ENCODE data around the gene DOK6.

The DOK6 gene

DNA sequence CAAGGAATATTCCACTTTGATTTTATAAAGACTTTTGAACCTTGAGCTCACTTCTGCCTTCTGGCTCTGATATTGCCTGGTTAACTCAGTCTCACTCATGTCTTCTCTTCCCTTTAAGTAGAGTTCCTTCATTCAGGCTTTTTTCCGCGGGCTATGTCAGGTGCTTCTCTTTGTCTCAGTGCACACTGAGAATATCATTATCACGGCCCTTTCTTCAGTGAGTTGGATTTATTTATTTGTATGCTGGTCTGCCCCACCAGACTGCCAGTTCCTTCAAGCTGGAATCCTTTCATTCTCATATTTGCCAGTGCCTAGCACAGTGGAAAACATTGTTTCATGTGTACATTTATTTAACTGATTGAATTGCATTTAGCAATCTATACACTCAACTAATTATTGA lies 136.5 kb downstream of the DOK6 start:
- Mint-ChIP-seq H3K4me3 (no peak overlapping the region), H3K9me3 (no peaks in the 10 kb centered on the region), H3K27me3 (no peaks in the 10 kb centered on the region), H3K27ac (no peak overlapping the region), H3K4me1 (ENCODE audit: low read depth) (no peaks in the 10 kb centered on the region), H3K36me3 (ENCODE audit: low read depth) (no peaks in the 10 kb centered on the region)
- intact Hi-C loops (cut with micrococcal nuclease): no loop called here

DNA sequence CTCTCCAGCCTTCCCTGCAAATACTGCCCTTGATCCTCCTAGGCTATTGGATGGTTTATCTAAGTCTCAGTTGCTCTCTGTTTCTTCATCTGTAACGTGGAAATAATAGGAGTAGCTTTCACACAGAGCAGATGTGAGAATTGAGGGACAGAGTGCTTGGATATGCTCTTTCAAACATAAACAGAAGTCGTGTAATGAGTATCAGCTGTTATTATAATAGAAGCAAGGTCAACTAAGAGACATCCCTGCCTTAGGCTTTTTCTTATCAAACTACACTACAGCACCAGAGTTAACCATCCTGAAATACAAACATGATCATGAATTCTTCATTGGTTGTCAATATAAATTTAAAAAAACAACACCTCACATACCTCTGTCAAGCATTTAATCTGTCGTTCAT lies 138.2 kb downstream of the DOK6 start:
- Mint-ChIP-seq H3K27ac (no peak overlapping the region), H3K4me3 (no peak overlapping the region), H3K4me1 (ENCODE audit: low read depth) (no peaks in the 10 kb centered on the region), H3K9me3 (no peaks in the 10 kb centered on the region), H3K27me3 (no peaks in the 10 kb centered on the region), H3K36me3 (ENCODE audit: low read depth) (no peaks in the 10 kb centered on the region)
- intact Hi-C loops (cut with micrococcal nuclease): no loop called here

DNA sequence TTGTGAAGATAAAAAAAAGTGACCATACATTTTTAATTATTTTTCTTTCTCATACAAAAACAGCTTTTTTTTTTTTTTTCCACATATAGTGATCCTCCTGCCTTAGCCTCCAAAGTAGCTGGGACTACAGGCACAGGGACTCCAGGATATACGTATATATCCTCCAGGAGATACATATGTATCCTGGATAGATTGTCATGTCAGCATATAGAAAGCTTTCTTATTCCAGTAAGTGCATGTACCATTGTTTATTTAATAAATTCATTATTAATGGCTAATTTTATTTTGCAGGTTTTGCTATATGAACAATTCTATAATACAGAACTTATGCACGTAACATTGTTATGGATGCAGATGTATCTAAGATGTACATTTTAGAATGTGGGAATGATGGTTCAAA lies 138.7 kb downstream of the DOK6 start:
- Mint-ChIP-seq H3K27me3 (no peaks in the 10 kb centered on the region), H3K27ac (no peak overlapping the region), H3K36me3 (ENCODE audit: low read depth) (no peaks in the 10 kb centered on the region), H3K9me3 (no peaks in the 10 kb centered on the region), H3K4me3 (no peak overlapping the region), H3K4me1 (ENCODE audit: low read depth) (no peaks in the 10 kb centered on the region)
- intact Hi-C loops (cut with micrococcal nuclease): no loop called here

DNA sequence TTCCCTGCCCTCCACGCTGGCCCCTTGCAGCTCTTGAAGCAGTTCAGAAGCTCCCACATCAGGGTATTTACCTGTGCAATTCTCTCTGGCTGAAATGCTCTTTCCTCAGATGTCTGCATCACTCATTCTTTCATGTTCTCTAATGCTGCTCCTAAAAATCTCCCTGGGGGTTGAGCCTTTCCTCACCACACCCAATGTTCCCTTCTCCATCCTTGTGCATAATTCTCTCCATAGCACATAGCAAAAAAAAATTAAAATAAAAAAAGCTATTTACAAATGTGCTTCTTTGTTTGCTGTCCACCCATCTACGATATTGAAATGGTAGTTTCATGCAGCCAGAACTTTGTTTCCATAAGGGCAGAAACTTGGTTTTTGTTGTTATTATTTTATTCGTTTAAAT lies 155.5 kb downstream of the DOK6 start:
- intact Hi-C loops (cut with micrococcal nuclease): no loop called here
- H3K4me1 Mint-ChIP-seq (ENCODE audit: low read depth): no peaks in the 10 kb centered on the region
- H3K27ac Mint-ChIP-seq: no peak overlapping the region
- no peak overlapping the region for H3K4me3 Mint-ChIP-seq
- H3K36me3 Mint-ChIP-seq (ENCODE audit: low read depth): no peaks in the 10 kb centered on the region
- H3K9me3 Mint-ChIP-seq: no peaks in the 10 kb centered on the region
- H3K27me3 Mint-ChIP-seq: no peaks in the 10 kb centered on the region

DNA sequence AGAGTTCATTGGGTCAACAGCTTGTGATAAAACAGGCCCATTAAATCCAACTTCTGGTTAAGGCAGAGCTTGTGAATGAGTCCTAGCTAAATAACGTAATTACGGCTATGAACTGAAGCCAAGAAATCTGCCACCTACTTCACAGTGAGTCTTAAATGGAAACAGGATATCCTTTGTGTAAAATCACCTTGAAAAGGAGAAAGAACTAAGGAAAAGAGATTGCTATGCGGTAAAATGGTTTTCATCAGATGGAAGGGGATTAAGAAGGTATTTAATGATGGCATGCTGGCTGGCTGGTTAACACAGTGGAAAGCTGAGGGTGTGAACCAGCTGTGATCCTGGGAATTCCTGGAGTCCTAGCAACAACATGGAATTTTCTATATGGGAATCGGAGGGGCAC lies 156.6 kb downstream of the DOK6 start:
- intact Hi-C loops (cut with micrococcal nuclease): no loop called here
- H3K4me3 Mint-ChIP-seq: no peak overlapping the region
- no peaks in the 10 kb centered on the region for H3K9me3 Mint-ChIP-seq
- H3K27ac Mint-ChIP-seq: no peak overlapping the region
- no peaks in the 10 kb centered on the region for H3K36me3 Mint-ChIP-seq (ENCODE audit: low read depth)
- no peaks in the 10 kb centered on the region for H3K4me1 Mint-ChIP-seq (ENCODE audit: low read depth)
- no peaks in the 10 kb centered on the region for H3K27me3 Mint-ChIP-seq

DNA sequence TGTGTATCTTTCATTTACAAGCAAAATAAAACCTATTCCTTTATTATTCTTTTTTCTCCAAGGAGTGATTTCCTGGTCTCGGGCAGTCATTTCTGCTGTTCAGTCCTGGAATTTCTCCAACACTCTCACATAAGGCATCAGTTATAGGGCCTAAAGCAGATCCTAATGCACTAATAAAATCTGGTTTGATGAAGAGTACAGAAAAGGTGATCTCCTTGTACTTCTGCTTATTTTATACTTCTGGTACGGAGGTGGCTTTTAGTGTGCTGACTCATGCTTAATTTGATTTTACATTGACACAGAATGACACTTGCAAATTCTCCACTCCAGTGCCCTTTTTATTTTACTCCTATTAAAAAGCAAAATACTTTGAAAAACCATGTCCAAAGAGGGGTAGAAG lies 157.4 kb downstream of the DOK6 start:
- H3K4me1 Mint-ChIP-seq (ENCODE audit: low read depth): no peaks in the 10 kb centered on the region
- H3K9me3 Mint-ChIP-seq: no peaks in the 10 kb centered on the region
- no peak overlapping the region for H3K27ac Mint-ChIP-seq
- intact Hi-C loops (cut with micrococcal nuclease): no loop called here
- H3K4me3 Mint-ChIP-seq: no peak overlapping the region
- H3K36me3 Mint-ChIP-seq (ENCODE audit: low read depth): no peaks in the 10 kb centered on the region
- no peaks in the 10 kb centered on the region for H3K27me3 Mint-ChIP-seq

DNA sequence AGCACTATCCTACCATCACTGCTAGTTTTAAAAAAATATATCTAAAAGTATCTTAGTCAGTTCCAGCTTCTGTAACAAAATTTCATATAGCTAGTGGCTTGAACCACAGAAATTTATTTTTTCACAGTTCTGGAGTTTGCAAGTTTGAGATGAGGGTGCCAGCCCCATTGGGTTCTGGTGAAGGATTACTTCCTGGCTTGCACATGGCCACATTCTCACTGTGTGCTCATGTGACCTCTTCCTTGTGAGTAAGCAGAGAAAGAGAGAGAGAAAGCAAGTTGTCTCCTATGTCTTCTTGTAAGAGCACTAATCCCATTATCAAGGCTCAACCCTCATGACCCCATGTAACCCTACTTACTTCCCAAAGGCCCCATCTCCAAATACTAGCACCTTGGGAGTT lies 158.9 kb downstream of the DOK6 start:
- Mint-ChIP-seq H3K27ac (no peak overlapping the region), H3K4me3 (no peak overlapping the region), H3K4me1 (ENCODE audit: low read depth) (no peaks in the 10 kb centered on the region), H3K27me3 (no peaks in the 10 kb centered on the region), H3K9me3 (no peaks in the 10 kb centered on the region), H3K36me3 (ENCODE audit: low read depth) (no peaks in the 10 kb centered on the region)
- intact Hi-C loops (cut with micrococcal nuclease): no loop called here

DNA sequence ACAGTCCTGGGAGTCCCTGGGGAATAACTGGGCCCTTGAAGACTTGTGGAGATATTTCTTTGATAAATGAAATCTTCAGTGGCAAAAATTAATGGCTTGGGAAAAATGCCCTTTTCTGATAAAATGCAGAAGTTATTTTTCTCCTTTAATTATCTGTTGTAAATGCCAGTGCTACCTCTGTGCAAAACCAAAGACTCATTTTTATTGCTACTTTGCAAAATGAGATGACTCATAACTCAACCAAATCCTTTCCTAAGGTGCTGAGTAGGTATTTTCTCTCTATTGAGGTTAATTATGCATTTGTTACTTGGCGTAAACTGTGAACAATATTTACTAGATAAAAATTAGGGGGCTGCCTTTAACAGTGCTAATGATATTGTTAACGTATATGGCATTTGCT lies 163.9 kb downstream of the DOK6 start:
- Mint-ChIP-seq H3K36me3 (ENCODE audit: low read depth) (no peaks in the 10 kb centered on the region), H3K4me1 (ENCODE audit: low read depth) (no peaks in the 10 kb centered on the region), H3K27ac (no peak overlapping the region), H3K4me3 (no peak overlapping the region), H3K9me3 (peaks cover 14% of the 10 kb centered on the region), H3K27me3 (no peaks in the 10 kb centered on the region)
- intact Hi-C loops (cut with micrococcal nuclease): no loop called here

DNA sequence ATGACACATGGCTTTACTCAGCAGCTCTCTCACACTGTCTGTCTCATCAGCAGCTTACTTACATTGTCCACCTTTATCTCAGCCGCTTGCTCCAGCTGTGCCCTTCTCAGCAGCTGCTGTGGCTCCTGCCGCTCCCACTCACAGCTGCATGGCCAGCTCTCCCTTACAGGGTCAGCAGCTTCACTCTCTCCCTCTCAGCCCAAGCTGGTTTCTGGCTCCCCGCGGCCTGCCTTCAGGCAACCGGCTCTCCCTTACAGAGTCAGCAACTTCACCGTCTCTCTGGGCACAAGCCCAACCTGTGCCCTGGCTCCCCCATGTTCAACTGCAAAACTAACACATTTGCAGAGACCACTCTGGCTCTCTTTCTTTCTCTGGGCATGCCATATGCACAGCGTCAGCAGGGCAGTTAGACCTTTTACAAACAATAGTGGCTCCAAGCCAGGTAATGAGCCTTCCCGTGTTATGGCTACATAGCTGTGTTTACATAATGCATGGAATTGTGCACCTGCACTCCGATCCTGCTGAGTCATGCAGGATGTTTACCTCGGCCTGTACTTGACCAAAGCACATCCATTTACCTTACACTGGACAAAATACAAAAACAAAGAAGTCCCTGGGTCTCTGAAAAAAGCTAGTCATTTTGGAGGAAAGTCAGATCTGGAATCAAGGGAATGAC lies 167.3 kb downstream of the DOK6 start:
- no peaks in the 10 kb centered on the region for H3K36me3 Mint-ChIP-seq (ENCODE audit: low read depth)
- H3K9me3 Mint-ChIP-seq: peaks cover 14% of the 10 kb centered on the region
- no peak overlapping the region for H3K4me3 Mint-ChIP-seq
- intact Hi-C loops (cut with micrococcal nuclease): no loop called here
- H3K27me3 Mint-ChIP-seq: no peaks in the 10 kb centered on the region
- H3K27ac Mint-ChIP-seq: no peak overlapping the region
- H3K4me1 Mint-ChIP-seq (ENCODE audit: low read depth): no peaks in the 10 kb centered on the region

DNA sequence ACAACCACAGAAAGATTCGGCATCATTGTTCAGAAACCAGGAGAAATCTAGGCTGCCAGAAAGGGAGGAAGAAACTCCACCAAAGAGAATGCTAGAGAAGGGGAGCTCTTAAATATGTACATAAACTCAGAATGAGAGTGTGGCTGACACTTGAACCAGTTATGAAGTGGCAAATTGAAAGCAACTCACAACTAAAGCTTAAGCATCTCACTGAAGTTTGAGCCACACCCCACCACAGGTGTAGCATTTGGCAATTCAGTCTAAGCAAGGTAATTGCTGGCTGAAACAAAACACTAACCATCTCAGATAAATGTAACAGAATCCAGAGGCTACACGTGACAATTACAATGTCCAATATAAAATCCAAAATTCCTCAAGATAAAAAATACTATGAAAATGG lies 168.4 kb downstream of the DOK6 start:
- peaks cover 14% of the 10 kb centered on the region for H3K9me3 Mint-ChIP-seq
- intact Hi-C loops (cut with micrococcal nuclease): no loop called here
- no peaks in the 10 kb centered on the region for H3K36me3 Mint-ChIP-seq (ENCODE audit: low read depth)
- no peak overlapping the region for H3K4me3 Mint-ChIP-seq
- no peak overlapping the region for H3K27ac Mint-ChIP-seq
- H3K4me1 Mint-ChIP-seq (ENCODE audit: low read depth): no peaks in the 10 kb centered on the region
- no peaks in the 10 kb centered on the region for H3K27me3 Mint-ChIP-seq

DNA sequence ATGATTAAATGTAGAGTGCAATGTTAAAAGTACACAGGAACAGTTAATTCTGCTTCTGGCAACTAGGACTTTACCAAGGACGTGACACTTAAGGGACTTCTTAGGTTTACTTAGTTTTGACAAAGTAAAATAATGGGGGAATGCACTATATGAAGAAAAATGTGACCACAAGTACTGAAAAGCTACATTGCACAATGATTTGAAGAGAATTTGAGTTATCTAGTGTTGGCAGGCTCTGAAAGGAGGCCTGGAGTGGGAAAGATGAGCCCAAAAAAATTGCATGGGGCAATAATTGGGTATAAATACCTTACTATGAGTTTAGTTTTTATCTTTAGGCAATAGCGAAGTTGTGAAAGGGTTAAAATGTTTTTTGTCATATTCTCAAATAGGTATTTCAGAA lies 173.7 kb downstream of the DOK6 start:
- no peak overlapping the region for H3K27ac Mint-ChIP-seq
- H3K4me3 Mint-ChIP-seq: no peak overlapping the region
- no peaks in the 10 kb centered on the region for H3K27me3 Mint-ChIP-seq
- no peaks in the 10 kb centered on the region for H3K9me3 Mint-ChIP-seq
- intact Hi-C loops (cut with micrococcal nuclease): no loop called here
- no peaks in the 10 kb centered on the region for H3K4me1 Mint-ChIP-seq (ENCODE audit: low read depth)
- no peaks in the 10 kb centered on the region for H3K36me3 Mint-ChIP-seq (ENCODE audit: low read depth)

DNA sequence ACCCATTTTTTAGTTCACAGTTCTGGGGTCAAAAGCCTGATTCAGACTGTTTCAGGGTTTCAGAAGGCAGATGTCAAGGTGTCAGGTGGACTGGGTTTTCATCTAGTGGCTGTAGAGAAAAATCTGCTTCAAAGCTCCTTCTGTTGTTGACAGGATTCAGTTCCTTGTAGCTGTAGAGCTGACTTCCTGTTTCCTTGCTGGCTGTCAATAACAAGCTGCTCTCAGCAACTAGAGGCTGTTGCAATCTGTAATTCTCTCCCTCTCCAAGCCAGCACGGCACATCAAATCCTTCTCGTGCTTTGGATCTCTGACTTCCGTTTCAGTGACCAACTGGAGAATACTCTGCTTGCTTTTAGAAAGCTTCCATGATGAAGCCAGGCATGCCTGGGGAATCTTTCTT lies 179.4 kb downstream of the DOK6 start:
- H3K9me3 Mint-ChIP-seq: no peaks in the 10 kb centered on the region

DNA sequence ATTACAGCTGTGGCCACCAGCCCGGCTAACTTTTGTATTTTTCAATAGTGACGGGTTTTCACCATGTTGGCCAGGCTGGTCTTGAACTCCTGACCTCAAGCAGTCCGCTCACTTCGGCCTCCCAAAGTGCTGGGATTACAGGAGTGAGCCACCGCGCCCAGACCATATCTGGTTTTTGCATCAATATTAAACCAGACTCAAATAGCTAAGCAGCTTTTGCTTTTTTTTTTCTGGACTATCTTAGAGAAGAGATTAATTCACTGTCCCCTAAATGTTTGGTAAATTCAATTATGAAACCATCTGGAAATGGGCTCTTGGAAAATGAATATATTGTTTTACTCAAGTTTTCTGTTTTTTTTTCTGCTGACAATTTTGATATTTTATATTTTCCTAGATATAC lies 183.7 kb downstream of the DOK6 start:
- no peak overlapping the region for H3K4me3 Mint-ChIP-seq
- intact Hi-C loops (cut with micrococcal nuclease): no loop called here
- no peak overlapping the region for H3K27ac Mint-ChIP-seq
- no peaks in the 10 kb centered on the region for H3K9me3 Mint-ChIP-seq
- H3K36me3 Mint-ChIP-seq (ENCODE audit: low read depth): no peaks in the 10 kb centered on the region
- H3K4me1 Mint-ChIP-seq (ENCODE audit: low read depth): no peaks in the 10 kb centered on the region
- no peaks in the 10 kb centered on the region for H3K27me3 Mint-ChIP-seq

More for the DNA sequence above, 179.4 kb downstream of the DOK6 start:
- no peaks in the 10 kb centered on the region for H3K27me3 Mint-ChIP-seq
- no peaks in the 10 kb centered on the region for H3K36me3 Mint-ChIP-seq (ENCODE audit: low read depth)
- intact Hi-C loops (cut with micrococcal nuclease): no loop called here
- H3K4me1 Mint-ChIP-seq (ENCODE audit: low read depth): no peaks in the 10 kb centered on the region
- H3K27ac Mint-ChIP-seq: no peak overlapping the region
- no peak overlapping the region for H3K4me3 Mint-ChIP-seq

DNA sequence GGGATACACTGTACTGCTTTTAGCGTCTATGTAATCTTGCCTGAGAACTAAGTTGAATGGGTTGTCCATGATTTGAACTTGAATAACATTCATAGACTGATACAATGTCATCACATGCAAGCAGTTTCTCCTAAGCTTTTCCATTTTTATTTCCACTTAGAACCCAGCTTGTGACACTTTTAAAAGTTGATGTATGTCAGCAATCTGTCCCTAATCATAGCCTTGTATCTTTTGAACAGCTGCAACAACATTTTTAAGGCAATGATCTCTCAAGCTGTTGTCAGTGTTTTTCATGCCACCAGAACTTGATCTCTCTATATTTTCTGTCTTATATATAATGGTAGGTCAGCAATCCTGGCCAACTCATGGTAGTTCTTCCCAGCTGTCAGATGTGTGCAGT lies 185.0 kb downstream of the DOK6 start:
- Mint-ChIP-seq H3K27ac (no peak overlapping the region), H3K27me3 (no peaks in the 10 kb centered on the region), H3K4me1 (ENCODE audit: low read depth) (no peaks in the 10 kb centered on the region), H3K36me3 (ENCODE audit: low read depth) (no peaks in the 10 kb centered on the region), H3K9me3 (no peaks in the 10 kb centered on the region), H3K4me3 (no peak overlapping the region)
- intact Hi-C loops (cut with micrococcal nuclease): no loop called here

DNA sequence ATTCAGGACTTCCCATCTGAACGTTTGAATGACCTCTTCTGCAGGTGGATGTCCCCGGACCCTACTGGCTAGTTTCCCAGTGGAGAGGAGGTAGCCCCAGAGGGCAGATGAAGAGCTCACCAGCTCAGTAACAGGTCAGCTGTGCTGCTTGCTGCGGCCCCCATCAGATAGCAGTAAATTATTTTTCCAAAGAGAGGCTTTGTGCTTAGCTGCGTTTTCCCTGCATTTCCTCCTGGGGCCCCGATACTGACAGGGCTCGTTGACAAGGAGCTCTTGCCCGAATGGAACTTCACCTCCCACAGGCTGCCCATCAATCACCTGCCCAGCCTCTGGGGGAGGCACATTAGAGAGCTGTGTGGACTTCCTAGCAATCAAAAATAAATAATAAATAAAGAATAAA lies 185.8 kb downstream of the DOK6 start:
- Mint-ChIP-seq H3K27me3 (no peaks in the 10 kb centered on the region), H3K27ac (no peak overlapping the region), H3K4me1 (ENCODE audit: low read depth) (no peaks in the 10 kb centered on the region), H3K9me3 (no peaks in the 10 kb centered on the region), H3K4me3 (no peak overlapping the region), H3K36me3 (ENCODE audit: low read depth) (no peaks in the 10 kb centered on the region)
- intact Hi-C loops (cut with micrococcal nuclease): no loop called here
